Neutrophil (primary cell): Measurements from ENCODE around the gene LOXL1.
A peak's percentile ranks its signal among the peaks of the same experiment; 100 is the strongest.

ENCODE experiments used
- H3K27ac ChIP-seq: fragments of 200-600 bp; sonication (generic); 2 replicates; pipeline ENCODE4 v1.5.1; 2016; ENCODE audit warnings: mild to moderate bottlenecking, moderate library complexity
- H3K27me3 ChIP-seq: fragments of 200-600 bp; sonication (generic); 2 replicates; pipeline ENCODE4 v1.6.0; 2016; ENCODE audit warnings: mild to moderate bottlenecking
- H3K36me3 ChIP-seq: fragments of 200-600 bp; sonication (generic); 2 replicates; pipeline ENCODE4 v1.5.1; 2017
- H3K4me1 ChIP-seq, 2 experiments: fragments of 200-600 bp in 1 of 2; sonication (generic) in 1 of 2; 1 replicate in 1 of 2; 2 replicates in 1 of 2; pipeline versions ENCODE4 v1.5.1 to v1.6.1; 2013 to 2016; ENCODE audit warnings: low read depth in 1 of 2, low read length in 1 of 2, mild to moderate bottlenecking in 1 of 2, moderate library complexity in 1 of 2; ENCODE audit not compliant: control insufficient read depth in 1 of 2, insufficient read depth in 1 of 2
- H3K4me3 ChIP-seq, 2 experiments: fragments of 200-600 bp in 1 of 2; sonication (generic) in 1 of 2; 1 replicate in 1 of 2; 2 replicates in 1 of 2; pipeline ENCODE4 v1.5.1; 2013 to 2016; ENCODE audit warnings: low read depth in 1 of 2, low read length in 1 of 2, mild to moderate bottlenecking in 1 of 2, moderate library complexity in 1 of 2
- H3K9me3 ChIP-seq: fragments of 200-600 bp; sonication (generic); 2 replicates; pipeline ENCODE4 v1.5.1; 2016
- CTCF ChIP-seq: fragments of 200-600 bp; sonication (generic); IDR thresholded peaks from 2 replicates; pipeline ENCODE4 v1.5.1; 2016; ENCODE audit warnings: antibody characterized with exemption

Gene LOXL1

GRCh38 chr15:73915082-73915481 lies 11.2 kb upstream of the LOXL1 start:
- peaks cover 15 to 19% of the 10 kb centered on the region in 2 experiments for H3K4me1 ChIP-seq
- H3K27ac ChIP-seq: no peak overlapping the region
- H3K36me3 ChIP-seq: no peaks in the 10 kb centered on the region
- H3K9me3 ChIP-seq: no peaks in the 10 kb centered on the region
- TF ChIP-seq CTCF: no peak
- no peaks in the 10 kb centered on the region for H3K27me3 ChIP-seq
- no peak overlapping the region for H3K4me3 ChIP-seq

GRCh38 chr15:73918784-73919183 lies 7.5 kb upstream of the LOXL1 start:
- Histone ChIP-seq H3K4me3 (no peak overlapping the region), H3K27ac (peak overlapping the region; percentile 4), H3K27me3 (no peaks in the 10 kb centered on the region), H3K4me1 (peaks cover 46 to 56% of the 10 kb centered on the region in 2 experiments), H3K36me3 (no peaks in the 10 kb centered on the region), H3K9me3 (no peaks in the 10 kb centered on the region)
- no peak for TF ChIP-seq CTCF

- Histone ChIP-seq H3K27me3 (peaks cover 2% of the 10 kb centered on the region), H3K4me3 (peak overlapping the region in 1 of 2 experiments; percentile 15), H3K9me3 (no peaks in the 10 kb centered on the region), H3K27ac (peak overlapping the region; percentile 91), H3K36me3 (no peaks in the 10 kb centered on the region), H3K4me1 (peaks cover 46 to 57% of the 10 kb centered on the region in 2 experiments)
- TF ChIP-seq CTCF: no peak
These were observed 6.6 kb upstream of the LOXL1 start for GRCh38 chr15:73919706-73920105.

GRCh38 chr15:73921254-73921925 lies 4.9 kb upstream of the LOXL1 start:
- TF ChIP-seq CTCF: no peak
- no peaks in the 10 kb centered on the region for H3K9me3 ChIP-seq
- peaks cover 19% of the 10 kb centered on the region for H3K27me3 ChIP-seq
- H3K4me1 ChIP-seq: peaks cover 49 to 71% of the 10 kb centered on the region in 2 experiments
- peak overlapping the region; percentile 91 for H3K27ac ChIP-seq
- H3K4me3 ChIP-seq: peak overlapping the region; percentile 13 to 15
- H3K36me3 ChIP-seq: no peaks in the 10 kb centered on the region

- H3K9me3 ChIP-seq: no peaks in the 10 kb centered on the region
- no peak for TF ChIP-seq CTCF
- H3K36me3 ChIP-seq: no peaks in the 10 kb centered on the region
- H3K4me3 ChIP-seq: peak overlapping the region in 1 of 2 experiments; percentile 2
- H3K27ac ChIP-seq: peak overlapping the region; percentile 91
- peaks cover 55 to 76% of the 10 kb centered on the region in 2 experiments for H3K4me1 ChIP-seq
- peaks cover 30% of the 10 kb centered on the region for H3K27me3 ChIP-seq
These were observed 3.8 kb upstream of the LOXL1 start for GRCh38 chr15:73922186-73923151.
